ENCODE measurements around the gene LYAR.
"Not testable (repeated sequence)": the region's sequence is repeated elsewhere in the genome, so short reads cannot be mapped to it uniquely, and the experiment has no call there.

Gene LYAR

DNA sequence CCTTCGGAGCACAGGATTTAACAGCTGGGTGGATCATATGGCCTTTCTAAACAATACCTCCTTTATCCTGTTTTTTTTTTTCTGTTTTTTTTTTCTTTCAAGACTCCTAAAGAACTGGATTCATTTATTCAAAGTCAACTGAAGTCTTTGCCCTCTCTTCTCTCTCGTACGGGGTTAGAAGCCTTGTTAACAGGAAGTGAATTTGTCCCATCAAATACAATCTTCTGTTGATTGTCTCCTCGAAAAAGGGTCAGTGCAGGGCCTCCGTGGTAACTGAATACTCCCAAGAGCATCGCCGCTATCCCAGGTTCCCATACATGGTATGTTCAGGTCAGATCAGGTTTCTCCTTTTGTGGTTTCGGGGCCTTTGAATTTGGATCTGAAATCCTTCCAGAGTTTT, 40.1 kb downstream of the LYAR start:
- Histone ChIP-seq H3K9ac (ENCODE audit: low read length) (no peak overlapping the region), H3K36me3 (ENCODE audit: control insufficient read depth, insufficient read depth, low read length) (no peaks in the 10 kb centered on the region), H3K4me3 (ENCODE audit: low read length) (no peak overlapping the region), H3K9me3 (ENCODE audit: control insufficient read depth, low read length) (no peaks in the 10 kb centered on the region), H3K27me3 (ENCODE audit: control insufficient read depth, insufficient read depth, low read length) (no peaks in the 10 kb centered on the region), H3K4me1 (ENCODE audit: control insufficient read depth, insufficient read depth, low read length) (peaks cover 12% of the 10 kb centered on the region)

- H3K9ac ChIP-seq (ENCODE audit: low read length); H3K27me3 ChIP-seq (ENCODE audit: control insufficient read depth, insufficient read depth, low read length); H3K36me3 ChIP-seq (ENCODE audit: control insufficient read depth, insufficient read depth, low read length); H3K9me3 ChIP-seq (ENCODE audit: control insufficient read depth, low read length); H3K4me3 ChIP-seq (ENCODE audit: low read length): not testable (repeated sequence)
- H3K4me1 ChIP-seq (ENCODE audit: control insufficient read depth, insufficient read depth, low read length): peaks cover 12% of the 10 kb centered on the region
These were observed 40.6 kb downstream of the LYAR start for GRCh38 chr4:4249342-4249741.

DNA sequence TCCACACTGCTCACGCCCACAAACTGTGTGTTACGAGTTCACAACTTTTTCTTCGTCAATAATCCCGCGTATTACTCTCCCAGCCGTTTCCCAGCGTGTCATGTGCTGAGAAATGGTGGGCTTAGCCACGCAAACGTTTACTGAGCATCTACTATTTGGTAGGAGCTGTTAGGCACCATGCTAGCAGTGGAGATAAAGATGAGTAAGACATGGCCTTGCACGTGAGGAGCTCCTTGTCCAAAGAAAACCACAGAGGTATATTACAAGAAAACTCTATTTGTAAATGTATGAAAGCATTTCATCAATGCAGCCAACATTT, 41.1 kb downstream of the LYAR start:
- Histone ChIP-seq H3K27me3 (ENCODE audit: control insufficient read depth, insufficient read depth, low read length) (no peaks in the 10 kb centered on the region), H3K36me3 (ENCODE audit: control insufficient read depth, insufficient read depth, low read length) (no peaks in the 10 kb centered on the region), H3K9ac (ENCODE audit: low read length) (peak overlapping the region; percentile 94), H3K4me3 (ENCODE audit: low read length) (peak overlapping the region; percentile 94), H3K4me1 (ENCODE audit: control insufficient read depth, insufficient read depth, low read length) (peaks cover 12% of the 10 kb centered on the region), H3K9me3 (ENCODE audit: control insufficient read depth, low read length) (no peaks in the 10 kb centered on the region)

DNA sequence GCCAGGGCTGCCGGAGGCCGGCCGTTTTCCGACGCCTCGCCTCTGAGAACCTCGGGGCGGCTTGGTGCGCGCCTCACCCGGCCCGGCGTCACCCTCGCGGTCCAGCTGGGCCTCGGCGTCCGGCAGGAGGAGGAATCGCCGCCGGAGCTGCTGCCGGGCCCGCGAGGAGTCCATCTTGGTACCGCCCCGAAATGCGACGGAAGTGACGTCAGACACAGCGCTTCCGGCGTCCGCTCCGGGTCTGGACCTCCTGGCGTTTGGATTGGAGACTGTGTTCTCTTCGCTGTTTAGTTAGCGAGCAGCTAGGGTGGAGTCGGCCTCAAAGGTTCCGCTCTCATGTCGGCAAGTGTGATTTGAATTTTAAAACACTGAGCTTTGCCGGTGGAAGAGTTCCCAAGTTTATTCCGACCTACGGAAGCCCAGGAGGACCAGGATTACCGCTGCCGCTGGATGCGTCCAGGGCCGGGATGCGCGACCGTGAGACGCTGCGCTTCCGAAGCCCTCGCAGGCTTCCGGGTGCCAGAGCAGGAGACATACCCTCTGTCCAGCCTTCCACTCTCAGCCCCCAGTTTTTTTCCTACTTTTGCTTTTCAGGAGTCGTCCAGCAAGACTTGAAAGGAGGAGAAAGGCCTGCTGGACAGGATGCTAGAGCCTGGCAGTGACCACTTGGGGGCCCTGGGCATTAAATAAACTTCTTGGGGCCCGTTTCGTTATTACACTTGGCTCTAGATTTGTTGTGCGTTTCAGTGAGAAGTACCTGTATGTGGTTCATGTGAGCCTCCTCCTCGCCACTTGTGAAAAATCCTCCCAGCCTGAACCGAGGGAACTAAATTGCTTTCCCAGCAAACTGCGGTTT, 41.7 kb downstream of the LYAR start, which contains the start of gene TMEM128:
TSS of gene TMEM128 (minus strand) at position 195 of the 856 bp plus-strand sequence. CDS start at position 174, 21 bp downstream.
- Histone ChIP-seq H3K4me1 (ENCODE audit: control insufficient read depth, insufficient read depth, low read length) (peaks cover 12% of the 10 kb centered on the region), H3K9me3 (ENCODE audit: control insufficient read depth, low read length) (no peaks in the 10 kb centered on the region), H3K27me3 (ENCODE audit: control insufficient read depth, insufficient read depth, low read length) (no peaks in the 10 kb centered on the region), H3K9ac (ENCODE audit: low read length) (peak within 1 kb of the TSS; percentile 94), H3K36me3 (ENCODE audit: control insufficient read depth, insufficient read depth, low read length) (no peaks in the 10 kb centered on the region), H3K4me3 (ENCODE audit: low read length) (peak within 1 kb of the TSS; percentile 94)

DNA sequence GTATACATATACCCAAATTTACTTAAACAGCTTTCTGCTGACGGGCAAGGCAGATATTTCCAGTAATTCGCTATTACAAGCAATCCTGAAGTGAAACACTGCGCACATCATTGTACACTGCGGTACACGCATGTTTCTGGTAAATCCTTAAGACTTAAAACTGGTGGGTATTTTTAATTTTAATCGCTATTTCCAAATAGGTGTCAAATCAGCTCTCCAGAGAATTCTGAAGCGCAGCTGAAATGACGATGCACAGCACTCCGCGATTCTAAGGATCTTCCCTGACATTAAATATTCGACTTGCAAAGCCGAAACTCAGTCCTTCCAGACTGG, 42.3 kb downstream of the LYAR start:
- Histone ChIP-seq H3K36me3 (ENCODE audit: control insufficient read depth, insufficient read depth, low read length) (no peaks in the 10 kb centered on the region), H3K27me3 (ENCODE audit: control insufficient read depth, insufficient read depth, low read length) (no peaks in the 10 kb centered on the region), H3K4me1 (ENCODE audit: control insufficient read depth, insufficient read depth, low read length) (peaks cover 12% of the 10 kb centered on the region), H3K9ac (ENCODE audit: low read length) (peak overlapping the region; percentile 94), H3K4me3 (ENCODE audit: low read length) (peak overlapping the region; percentile 94), H3K9me3 (ENCODE audit: control insufficient read depth, low read length) (no peaks in the 10 kb centered on the region)

DNA sequence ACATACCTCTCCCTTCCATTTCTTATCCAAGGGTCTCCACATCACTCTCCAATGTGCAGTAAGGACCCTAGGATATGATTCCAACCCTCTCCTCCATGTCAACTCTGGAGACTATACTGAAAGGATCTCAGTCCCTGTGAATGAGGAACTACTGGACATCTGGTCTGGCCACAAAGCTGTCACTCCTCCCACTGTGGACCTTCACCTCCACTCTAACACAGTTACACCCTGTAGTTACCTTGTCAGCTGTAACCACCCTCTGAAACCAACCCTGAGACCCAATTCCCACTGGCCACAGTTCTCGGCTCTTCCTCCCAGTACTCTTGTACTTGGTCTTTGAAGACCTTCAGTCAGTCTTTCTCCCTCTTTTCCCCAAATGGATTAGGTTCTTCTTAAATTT, 44.8 kb downstream of the LYAR start:
- H3K9me3 ChIP-seq (ENCODE audit: control insufficient read depth, low read length): no peaks in the 10 kb centered on the region
- no peak overlapping the region for H3K9ac ChIP-seq (ENCODE audit: low read length)
- H3K4me1 ChIP-seq (ENCODE audit: control insufficient read depth, insufficient read depth, low read length): peaks cover 12% of the 10 kb centered on the region
- no peak overlapping the region for H3K4me3 ChIP-seq (ENCODE audit: low read length)
- H3K36me3 ChIP-seq (ENCODE audit: control insufficient read depth, insufficient read depth, low read length): no peaks in the 10 kb centered on the region
- H3K27me3 ChIP-seq (ENCODE audit: control insufficient read depth, insufficient read depth, low read length): no peaks in the 10 kb centered on the region

DNA sequence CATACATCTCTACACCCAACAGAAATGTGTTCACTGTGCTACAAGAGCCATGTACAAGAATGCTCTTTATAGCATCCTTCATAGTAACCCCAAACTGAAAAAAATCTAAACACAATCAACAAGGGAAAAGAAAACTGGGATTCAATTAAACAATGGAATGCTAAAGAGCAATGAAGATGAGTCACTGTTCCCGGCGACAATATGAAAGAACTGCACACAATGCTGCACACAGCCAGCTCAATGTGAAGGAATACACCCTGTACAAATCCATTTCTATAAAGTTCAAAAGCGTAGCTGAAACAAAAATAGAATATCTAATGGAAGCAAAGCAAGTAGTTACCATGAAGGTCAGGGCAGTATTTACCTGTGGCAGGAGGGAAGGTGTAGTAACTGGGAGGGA, 50.4 kb downstream of the LYAR start:
- H3K36me3 ChIP-seq (ENCODE audit: control insufficient read depth, insufficient read depth, low read length); H3K9ac ChIP-seq (ENCODE audit: low read length); H3K9me3 ChIP-seq (ENCODE audit: control insufficient read depth, low read length); H3K4me1 ChIP-seq (ENCODE audit: control insufficient read depth, insufficient read depth, low read length); H3K4me3 ChIP-seq (ENCODE audit: low read length); H3K27me3 ChIP-seq (ENCODE audit: control insufficient read depth, insufficient read depth, low read length): not testable (repeated sequence)

GRCh38 chr4:4233610-4234009, 56.3 kb downstream of the LYAR start:
- Histone ChIP-seq H3K27me3 (ENCODE audit: control insufficient read depth, insufficient read depth, low read length) (peaks cover 4% of the 10 kb centered on the region), H3K9me3 (ENCODE audit: control insufficient read depth, low read length) (no peaks in the 10 kb centered on the region), H3K9ac (ENCODE audit: low read length) (no peak overlapping the region), H3K4me1 (ENCODE audit: control insufficient read depth, insufficient read depth, low read length) (no peaks in the 10 kb centered on the region), H3K36me3 (ENCODE audit: control insufficient read depth, insufficient read depth, low read length) (no peaks in the 10 kb centered on the region), H3K4me3 (ENCODE audit: low read length) (no peak overlapping the region)

DNA sequence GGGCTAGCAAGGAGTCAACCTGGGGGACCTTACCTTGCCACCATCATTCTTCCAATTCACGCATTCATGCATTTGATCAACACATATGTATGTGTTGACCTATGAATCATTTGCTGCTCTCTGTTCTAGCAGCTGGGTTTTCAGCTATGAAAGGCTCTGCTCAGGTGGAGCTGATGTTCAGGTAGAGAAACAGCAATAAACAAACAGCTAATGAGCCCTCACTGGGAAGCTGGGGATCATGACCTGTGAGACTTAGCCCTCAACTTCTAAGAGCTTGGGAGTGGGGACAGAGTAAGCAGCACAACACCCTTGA, 61.6 kb downstream of the LYAR start:
- Histone ChIP-seq H3K4me3 (ENCODE audit: low read length) (no peak overlapping the region), H3K27me3 (ENCODE audit: control insufficient read depth, insufficient read depth, low read length) (peaks cover 45% of the 10 kb centered on the region), H3K36me3 (ENCODE audit: control insufficient read depth, insufficient read depth, low read length) (no peaks in the 10 kb centered on the region), H3K9me3 (ENCODE audit: control insufficient read depth, low read length) (no peaks in the 10 kb centered on the region), H3K9ac (ENCODE audit: low read length) (no peak overlapping the region), H3K4me1 (ENCODE audit: control insufficient read depth, insufficient read depth, low read length) (no peaks in the 10 kb centered on the region)

DNA sequence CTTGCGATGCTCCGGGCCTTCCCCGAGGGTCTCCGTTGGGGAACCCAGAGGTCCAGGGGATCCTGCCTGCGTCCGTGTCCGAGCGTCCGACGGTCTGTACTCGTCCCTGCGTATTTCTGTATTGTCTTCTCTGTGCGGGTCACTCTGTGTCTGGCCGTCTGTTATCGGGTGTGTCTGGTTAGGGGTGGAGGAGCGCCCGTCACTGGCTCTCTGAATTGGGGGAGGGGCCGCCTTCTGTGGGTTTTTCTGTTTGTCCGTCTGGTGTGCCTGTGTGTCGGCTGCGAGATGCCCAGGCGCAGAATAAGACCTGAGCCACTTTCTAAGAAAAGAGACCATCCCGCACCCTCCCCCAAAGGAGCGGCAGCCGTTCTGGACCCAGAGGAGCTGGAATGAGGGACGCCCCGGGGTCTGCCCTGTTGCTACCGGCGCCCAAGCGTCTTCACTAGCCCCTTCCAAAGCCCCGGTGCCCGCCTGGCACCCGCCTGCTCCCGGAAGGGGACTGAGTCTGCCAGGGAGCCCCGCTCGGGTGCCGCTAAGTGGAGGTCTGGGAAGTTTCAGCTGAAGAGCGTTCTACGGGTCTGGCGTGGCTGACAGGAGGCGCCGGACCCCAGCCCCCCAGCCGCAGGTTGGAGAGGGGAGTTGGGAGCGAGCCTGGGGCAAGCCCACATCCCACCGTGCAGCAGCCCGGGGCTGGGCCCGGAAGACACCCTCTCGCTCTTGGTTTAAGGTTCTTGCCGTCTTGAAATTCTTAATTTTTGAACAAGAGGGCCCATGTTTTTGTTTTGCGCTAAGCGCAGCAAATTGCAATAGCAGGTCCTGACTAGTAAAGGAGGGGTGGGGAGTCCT, 62.2 kb downstream of the LYAR start:
- Histone ChIP-seq H3K4me3 (ENCODE audit: low read length) (no peak overlapping the region), H3K27me3 (ENCODE audit: control insufficient read depth, insufficient read depth, low read length) (peaks cover 45% of the 10 kb centered on the region), H3K36me3 (ENCODE audit: control insufficient read depth, insufficient read depth, low read length) (no peaks in the 10 kb centered on the region), H3K9ac (ENCODE audit: low read length) (no peak overlapping the region), H3K9me3 (ENCODE audit: control insufficient read depth, low read length) (no peaks in the 10 kb centered on the region), H3K4me1 (ENCODE audit: control insufficient read depth, insufficient read depth, low read length) (no peaks in the 10 kb centered on the region)

DNA sequence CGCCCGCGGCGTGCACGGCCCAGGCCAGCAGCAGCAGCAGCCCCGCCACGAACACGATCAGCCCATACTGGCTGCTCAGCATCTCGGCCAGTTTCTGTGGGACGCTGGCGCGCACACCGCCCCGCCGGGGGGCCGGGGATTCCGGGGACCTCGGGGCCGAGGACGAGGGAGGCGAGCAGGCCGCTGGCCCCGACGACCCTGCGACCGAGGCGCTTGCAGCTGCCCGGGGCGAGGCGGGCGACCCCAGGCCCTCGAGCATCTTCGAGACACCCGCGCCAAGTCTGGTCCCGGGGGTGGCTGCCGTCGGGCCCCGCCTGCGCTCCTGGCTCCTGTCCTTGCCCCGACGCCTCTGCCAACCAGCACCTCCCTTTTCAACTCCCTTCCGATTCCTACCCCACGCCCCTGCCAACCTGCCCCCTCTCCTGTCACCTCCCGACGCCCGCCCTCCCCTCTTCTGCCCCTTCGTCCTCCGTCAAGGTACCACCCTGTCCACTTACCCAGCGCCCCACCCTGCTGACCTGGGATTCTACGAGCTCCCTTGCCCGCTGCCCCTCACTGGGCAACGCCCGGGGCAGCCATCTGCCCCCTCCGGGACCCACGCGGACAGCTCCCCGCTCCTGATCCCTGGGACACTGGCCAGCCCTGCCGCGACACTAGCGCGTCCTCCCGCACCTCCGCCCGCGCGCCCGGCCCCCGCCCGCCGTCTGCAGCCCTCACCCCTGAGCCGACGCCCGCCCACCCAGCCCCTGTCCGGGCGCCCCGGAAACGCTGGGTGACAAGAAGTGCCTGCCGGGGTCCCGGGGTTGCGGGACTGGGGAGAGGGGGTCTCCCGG, 63.1 kb downstream of the LYAR start, which contains the start of gene OTOP1:
TSS of gene OTOP1 (minus strand) at position 324 of the 833 bp plus-strand sequence. CDS start at position 259, 65 bp downstream.
- Histone ChIP-seq H3K36me3 (ENCODE audit: control insufficient read depth, insufficient read depth, low read length) (no peaks in the 10 kb centered on the region), H3K27me3 (ENCODE audit: control insufficient read depth, insufficient read depth, low read length) (peaks cover 45% of the 10 kb centered on the region), H3K9ac (ENCODE audit: low read length) (no peak within 1 kb of the TSS)

More for the DNA sequence above, 63.1 kb downstream of the LYAR start, which contains the start of gene OTOP1:
- Histone ChIP-seq H3K9me3 (ENCODE audit: control insufficient read depth, low read length) (no peaks in the 10 kb centered on the region), H3K4me1 (ENCODE audit: control insufficient read depth, insufficient read depth, low read length) (no peaks in the 10 kb centered on the region), H3K4me3 (ENCODE audit: low read length) (no peak within 1 kb of the TSS)
